Activated T-cell treated with anti-CD3 and anti-CD28 coated beads, Interleukin-2, amount 50 U/mL, for 1 hour (primary cell): ENCODE measurements around the gene SRC.

Experiments used
- DNase-seq: peaks from one replicate; pipeline ENCODE4 v3.0.0-alpha.2; 2020

The SRC gene

DNA sequence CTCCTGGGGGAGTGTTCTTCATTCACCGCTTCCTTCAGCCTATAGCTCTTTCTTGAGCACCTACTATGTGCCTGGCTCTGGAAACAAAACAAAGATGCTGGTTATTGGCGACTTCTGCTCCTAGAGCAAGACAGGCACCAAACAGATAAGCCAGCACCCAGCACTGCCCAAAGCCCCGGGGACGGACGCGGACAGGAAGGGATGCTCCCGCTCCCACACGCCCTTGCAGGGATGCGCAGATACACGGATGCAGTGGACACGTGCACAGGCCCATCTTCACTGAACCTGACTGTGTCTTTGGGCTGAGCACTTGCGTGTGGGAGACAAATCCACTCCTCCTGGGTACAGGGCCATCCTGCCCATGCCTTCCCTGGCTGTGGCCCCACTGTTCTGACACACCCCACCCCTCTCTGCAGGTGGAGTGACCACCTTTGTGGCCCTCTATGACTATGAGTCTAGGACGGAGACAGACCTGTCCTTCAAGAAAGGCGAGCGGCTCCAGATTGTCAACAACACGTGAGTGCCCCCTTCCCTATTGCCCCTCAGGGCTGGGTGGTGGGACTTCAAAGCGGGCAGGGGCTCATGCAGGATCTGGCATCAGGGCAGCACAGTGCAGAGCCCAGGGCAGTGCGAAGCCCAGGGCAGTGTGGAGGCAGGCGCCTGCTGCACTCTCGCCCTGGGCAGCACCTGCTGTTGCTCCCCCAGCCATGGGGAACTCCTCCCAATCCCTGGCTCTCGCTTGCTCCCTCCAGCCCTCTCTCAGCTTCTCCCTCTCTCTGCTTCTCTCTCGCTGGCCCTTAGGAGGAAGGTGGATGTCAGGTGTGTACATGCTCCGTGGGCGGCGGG lies 39.9 kb downstream of the SRC start:
- DNase-seq: no peak

GRCh38 chr20:37386505-37387251 lies 40.7 kb downstream of the SRC start:
- DNase-seq: no peak

GRCh38 chr20:37387519-37388269 lies 41.8 kb downstream of the SRC start:
- no peak for DNase-seq

DNA sequence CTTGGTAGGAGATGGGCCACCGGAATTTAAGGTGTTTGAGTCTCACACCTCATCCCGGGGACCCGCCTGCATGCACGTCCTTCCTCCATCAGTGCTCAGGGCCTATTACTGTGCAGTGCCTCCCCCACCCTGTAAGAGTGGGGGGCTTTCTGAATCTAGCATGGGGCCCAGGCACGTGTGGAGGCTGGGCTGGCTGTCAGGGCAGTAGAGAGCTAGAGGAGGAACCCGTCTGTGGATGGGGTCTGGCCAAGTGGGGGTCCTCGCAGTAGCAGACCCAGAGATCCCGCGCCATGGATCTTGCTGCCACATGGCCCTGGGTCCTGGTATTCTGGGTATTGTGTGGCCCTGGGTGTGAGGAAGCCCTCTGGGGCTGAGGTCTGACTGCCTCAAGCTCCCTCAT lies 42.9 kb downstream of the SRC start:
- no peak for DNase-seq

DNA sequence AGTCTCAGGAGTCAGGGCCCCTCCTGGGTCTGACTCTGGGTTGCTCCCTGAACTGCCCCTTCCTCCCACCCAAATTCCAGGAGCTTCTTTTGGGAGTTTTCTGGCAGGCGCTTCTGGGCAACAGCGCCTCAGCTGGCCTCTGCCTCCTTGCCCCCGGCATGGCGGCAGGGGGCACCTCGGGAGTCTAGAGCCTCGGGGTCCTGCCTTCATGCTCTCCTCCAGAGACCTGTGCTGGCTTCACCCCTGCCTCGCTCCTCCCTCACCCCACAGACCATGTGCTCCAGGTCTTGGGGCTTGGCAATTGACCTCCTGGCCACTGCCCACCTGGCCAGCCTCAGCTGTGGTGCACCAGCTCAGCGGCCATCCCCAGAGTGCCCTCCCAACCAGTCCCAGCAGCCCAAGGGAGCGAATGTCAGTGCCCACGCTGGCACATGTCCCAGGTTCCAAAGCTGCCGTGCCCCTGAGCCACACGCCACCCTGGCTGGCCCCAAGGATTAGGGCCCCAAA lies 43.4 kb downstream of the SRC start:
- DNase-seq: no peak

GRCh38 chr20:37389844-37390275 lies 43.9 kb downstream of the SRC start:
- DNase-seq: no peak

GRCh38 chr20:37390503-37390890 lies 44.6 kb downstream of the SRC start:
- DNase-seq: no peak

GRCh38 chr20:37390891-37391525 lies 45.1 kb downstream of the SRC start:
- DNase-seq: no peak

DNA sequence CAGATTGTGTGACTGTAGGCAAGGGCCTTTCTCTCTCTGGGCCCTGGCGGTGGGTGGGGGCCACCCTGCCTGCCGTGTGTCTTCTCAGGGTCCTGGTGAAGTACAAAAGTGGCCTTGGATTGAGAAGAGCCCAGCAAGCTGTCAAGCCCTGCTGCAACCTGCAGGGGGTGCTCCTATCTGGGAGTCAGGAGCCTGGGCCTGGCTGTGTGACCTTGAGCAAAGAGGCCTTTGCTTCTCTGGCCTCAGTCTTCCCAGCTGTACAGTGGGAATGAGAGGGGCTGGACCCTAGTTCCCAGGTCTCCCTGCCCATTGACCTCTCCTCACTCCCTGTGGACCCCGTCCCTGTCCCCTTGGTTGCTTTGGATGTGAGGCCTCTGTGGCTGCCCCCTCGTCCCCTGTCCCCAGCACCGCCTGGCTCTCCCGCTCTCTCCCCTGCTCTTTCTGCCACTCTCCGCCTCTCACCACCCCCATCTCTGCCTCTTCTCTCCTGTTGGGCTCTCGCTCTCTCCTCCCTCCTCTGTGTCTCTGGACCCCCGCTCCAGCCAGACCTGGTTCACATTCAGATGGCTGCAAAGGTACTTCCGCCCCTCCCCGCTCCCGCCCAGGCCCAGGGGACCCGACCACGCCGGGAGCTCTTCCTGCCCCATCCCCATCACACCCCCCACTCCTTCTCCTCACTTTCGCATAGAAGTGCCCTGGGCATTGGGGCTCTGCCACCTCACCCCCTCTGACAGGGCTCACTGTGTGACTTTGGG lies 46.7 kb downstream of the SRC start:
- DNase-seq: no peak

- DNase-seq: no peak
These were observed 47.4 kb downstream of the SRC start for GRCh38 chr20:37393196-37393862.

GRCh38 chr20:37393863-37394542 lies 48.1 kb downstream of the SRC start:
- DNase-seq: no peak

GRCh38 chr20:37394543-37395409 lies 48.8 kb downstream of the SRC start:
- DNase-seq: no peak

DNA sequence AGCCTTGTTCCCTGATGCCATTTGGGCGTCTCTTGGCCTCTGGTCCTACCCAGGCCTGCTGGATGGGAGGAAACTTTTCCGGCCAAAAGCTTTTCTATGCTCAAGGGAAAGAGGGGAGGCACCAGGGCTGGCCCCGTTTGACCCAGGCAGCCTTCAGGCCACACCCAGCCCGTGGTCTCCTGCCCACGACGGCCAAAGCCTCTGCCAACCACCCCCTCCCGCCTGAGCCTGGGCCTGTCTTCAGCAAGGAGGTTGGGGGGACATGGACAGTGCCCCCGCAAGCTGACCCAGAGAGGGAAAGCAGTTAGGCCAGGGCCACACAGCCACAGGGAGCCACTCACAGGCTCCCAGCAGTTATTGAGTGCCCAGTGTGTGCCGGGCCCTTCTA lies 49.5 kb downstream of the SRC start:
- no peak for DNase-seq

DNA sequence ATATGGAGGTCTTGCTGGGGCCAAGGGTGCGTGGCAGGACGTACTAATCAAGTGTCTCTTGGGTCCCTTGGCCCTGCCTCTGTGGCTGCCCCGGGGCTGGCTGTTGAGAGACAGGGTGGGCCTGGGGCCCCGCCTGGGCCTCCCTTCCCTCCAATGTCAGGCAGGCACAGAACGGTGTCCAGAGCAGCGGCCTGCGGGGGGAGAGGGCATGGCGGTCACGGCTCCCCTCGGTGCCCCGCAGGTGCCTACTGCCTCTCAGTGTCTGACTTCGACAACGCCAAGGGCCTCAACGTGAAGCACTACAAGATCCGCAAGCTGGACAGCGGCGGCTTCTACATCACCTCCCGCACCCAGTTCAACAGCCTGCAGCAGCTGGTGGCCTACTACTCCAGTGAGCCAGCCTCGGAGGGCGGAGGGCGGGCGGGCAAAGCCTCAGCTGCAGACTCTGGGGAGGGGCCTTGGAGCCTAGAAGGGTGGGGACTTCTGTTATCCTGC lies 50.0 kb downstream of the SRC start:
- no peak for DNase-seq

GRCh38 chr20:37396416-37397075 lies 50.6 kb downstream of the SRC start:
- DNase-seq: no peak

DNA sequence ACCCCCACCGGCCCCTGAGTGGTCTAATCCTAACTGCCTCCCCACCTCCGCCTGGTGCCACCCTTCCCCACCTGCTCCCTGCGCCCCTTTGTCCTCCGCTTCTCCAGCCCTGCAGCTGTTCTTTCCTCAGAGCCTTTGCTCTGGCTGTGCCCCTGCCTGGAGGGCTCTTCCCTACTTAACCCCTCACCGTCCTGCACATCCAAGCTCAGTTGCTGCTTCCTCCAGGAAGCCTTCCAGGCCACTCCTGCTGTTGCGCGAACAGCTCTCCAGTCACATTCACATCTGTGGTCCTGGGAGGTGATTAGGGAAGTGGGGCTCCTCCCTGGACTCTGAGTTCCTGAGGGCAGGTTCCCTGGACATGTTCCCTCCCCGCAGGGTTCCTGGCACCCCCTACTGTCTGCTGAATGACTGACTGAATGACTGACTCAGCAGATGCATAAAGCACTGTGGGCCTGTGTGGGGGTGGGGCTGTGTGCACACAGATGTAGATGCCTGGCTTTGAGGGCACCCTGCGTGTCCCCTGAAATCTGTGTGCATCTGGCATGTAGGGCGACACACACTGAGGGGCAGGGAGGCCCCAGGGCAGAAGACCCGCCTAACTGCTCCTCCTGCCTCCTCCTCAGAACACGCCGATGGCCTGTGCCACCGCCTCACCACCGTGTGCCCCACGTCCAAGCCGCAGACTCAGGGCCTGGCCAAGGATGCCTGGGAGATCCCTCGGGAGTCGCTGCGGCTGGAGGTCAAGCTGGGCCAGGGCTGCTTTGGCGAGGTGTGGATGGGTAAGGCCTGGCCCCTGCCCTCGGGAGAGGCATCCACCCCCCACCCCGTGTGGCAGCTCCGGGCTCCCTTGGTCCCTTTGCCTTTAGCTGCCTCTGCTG lies 51.4 kb downstream of the SRC start:
- no peak for DNase-seq

DNA sequence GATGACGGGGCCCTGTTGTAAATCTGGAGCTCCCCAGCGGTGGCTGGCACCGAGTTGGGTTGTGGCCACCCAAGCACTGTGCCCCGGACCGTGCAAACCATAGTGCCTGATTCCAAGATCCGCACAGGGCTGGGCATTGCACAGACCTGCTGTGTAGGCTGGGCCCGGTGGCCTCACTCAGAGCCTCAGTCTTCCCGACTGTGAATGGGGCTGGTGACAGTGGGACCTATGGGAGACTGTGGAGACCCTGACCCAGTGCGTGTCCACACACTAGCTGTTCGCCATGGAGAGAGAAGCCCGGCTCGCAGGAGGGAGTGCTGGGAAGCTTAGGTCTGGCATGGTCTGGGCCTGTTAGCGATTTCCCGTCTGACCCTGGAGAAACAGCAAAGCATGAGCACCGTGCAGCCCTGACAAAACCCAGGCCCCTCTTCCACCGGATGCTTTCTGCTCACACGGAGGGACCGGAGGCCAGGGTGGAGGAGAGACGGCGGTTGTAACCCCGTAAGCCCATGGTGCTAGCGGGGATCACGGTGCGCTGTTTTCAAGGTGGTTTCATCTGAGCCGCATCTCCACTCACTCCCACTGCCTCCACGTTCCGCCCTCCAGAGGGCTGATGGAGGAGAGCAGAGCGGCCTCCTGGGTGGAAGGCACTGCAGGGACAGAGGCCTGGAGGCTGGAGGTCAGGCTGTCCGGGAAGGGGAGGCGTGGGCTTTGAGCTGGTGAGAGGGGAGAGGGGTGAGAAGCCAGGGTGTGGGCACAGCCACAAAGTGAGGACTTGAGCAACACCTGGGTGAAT lies 52.2 kb downstream of the SRC start:
- DNase-seq: no peak
